Measurements from ENCODE around the gene SLN.

DNA sequence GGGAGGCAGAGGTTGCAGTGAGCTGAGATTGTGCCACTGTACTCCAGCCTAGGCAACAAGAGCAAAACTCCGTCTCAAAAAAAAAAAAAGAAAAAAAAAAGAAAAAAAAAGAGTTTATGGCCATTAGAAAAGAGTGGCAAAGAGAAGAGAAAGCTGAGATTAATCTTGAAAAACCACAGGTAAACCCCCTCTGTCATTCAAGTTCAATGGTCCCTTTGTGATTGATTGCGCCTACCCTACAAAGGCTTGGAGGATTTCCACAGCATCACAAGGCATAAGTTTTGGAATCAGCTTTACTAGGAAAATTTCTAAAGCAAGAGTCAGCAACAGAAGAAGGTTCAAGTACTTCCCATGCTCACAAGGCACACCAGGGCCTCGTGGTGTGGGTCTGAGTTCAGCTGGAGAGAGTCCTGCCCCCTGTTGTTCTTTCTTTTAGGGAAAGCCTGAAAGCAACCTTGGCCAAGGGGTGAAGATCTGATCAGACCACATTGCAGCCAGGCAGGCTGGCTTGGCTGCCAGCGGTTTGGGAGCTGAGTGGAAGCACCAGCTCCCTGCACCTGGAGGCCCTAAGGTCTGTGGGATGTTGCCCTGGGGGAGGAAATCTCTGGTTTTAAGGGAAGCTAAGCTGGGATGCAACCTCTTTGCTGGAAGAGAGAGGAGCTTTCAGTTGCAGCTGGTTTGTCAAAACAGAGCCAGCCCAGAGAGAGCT lies 41.8 kb downstream of the SLN start:
- no peak for TF ChIP-seq POLR2A (IDR thresholded peaks at IDR 0.05)
- TF ChIP-seq, protein P1, sequence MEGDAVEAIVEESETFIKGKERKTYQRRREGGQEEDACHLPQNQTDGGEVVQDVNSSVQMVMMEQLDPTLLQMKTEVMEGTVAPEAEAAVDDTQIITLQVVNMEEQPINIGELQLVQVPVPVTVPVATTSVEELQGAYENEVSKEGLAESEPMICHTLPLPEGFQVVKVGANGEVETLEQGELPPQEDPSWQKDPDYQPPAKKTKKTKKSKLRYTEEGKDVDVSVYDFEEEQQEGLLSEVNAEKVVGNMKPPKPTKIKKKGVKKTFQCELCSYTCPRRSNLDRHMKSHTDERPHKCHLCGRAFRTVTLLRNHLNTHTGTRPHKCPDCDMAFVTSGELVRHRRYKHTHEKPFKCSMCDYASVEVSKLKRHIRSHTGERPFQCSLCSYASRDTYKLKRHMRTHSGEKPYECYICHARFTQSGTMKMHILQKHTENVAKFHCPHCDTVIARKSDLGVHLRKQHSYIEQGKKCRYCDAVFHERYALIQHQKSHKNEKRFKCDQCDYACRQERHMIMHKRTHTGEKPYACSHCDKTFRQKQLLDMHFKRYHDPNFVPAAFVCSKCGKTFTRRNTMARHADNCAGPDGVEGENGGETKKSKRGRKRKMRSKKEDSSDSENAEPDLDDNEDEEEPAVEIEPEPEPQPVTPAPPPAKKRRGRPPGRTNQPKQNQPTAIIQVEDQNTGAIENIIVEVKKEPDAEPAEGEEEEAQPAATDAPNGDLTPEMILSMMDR (IDR thresholded peaks at IDR 0.05), result no peak
- no peak for TF ChIP-seq EP300 (IDR thresholded peaks at IDR 0.05)

Measured in ovary (tissue), 3 donors.